Measurements from ENCODE around the gene WSB1.

- TF ChIP-seq CTCF (IDR thresholded peaks at IDR 0.05; ENCODE audit: low read depth, low read length, missing input control), result no peak
- no peak for TF ChIP-seq SP1 (IDR thresholded peaks at IDR 0.05)
- TF ChIP-seq GABPA (IDR thresholded peaks at IDR 0.05 in 1 of 2, conservative IDR thresholded peaks at IDR 0.05 in 1 of 2), result no peak
- TF ChIP-seq YY1 (IDR thresholded peaks at IDR 0.05), result no peak
- TF ChIP-seq ATF3 (IDR thresholded peaks at IDR 0.05), result no peak
- no peak for TF ChIP-seq RAD21 (IDR thresholded peaks at IDR 0.05)
- no peak for TF ChIP-seq FOXA2 (IDR thresholded peaks at IDR 0.05)
- no peak for TF ChIP-seq MAX (IDR thresholded peaks at IDR 0.05)
- TF ChIP-seq RXRA (IDR thresholded peaks at IDR 0.05), result no peak
- no peak for TF ChIP-seq JUND (IDR thresholded peaks at IDR 0.05)
- TF ChIP-seq HNF4A (conservative IDR thresholded peaks at IDR 0.05), result no peak
- TF ChIP-seq TAF1 (conservative IDR thresholded peaks at IDR 0.05), result no peak
- no peak for TF ChIP-seq HNF4G (IDR thresholded peaks at IDR 0.05)
These were observed 51.4 kb downstream of the WSB1 start for GRCh38 chr17:27345141-27345904.

Measured in liver (tissue), 3 donors.